Kidney (tissue), 22 donors: Measurements from ENCODE around the gene CEP76. TPM values are rescaled to one million over a fixed set of nuclear protein-coding genes. Genes with fewer than 3 reads are reported as not detected.

Experiments used
- DNase-seq, 5 donors: peaks; one replicate each; pipeline ENCODE4 v3.0.0-alpha.2; 2013 to 2020
- FAIRE-seq: peaks from 2 replicates; lab custom pipeline; 2012; peaks lifted over from hg19 to GRCh38; lab: Jason Lieb, UNC
- H3K27ac ChIP-seq, 2 donors: one replicate each; pipeline ENCODE4 v1.7.0; 2013; ENCODE audit warnings: low read depth in 2 of 2, low read length in 2 of 2, inconsistent platforms in 1 of 2
- H3K27me3 ChIP-seq: one replicate; pipeline ENCODE4 v1.7.1; 2013; ENCODE audit warnings: low read length, inconsistent platforms; ENCODE audit not compliant: control insufficient read depth, insufficient read depth
- H3K36me3 ChIP-seq, 3 donors: one replicate each; pipeline versions ENCODE4 v1.7.0 to v1.7.1; 2013; ENCODE audit warnings: low read length in 3 of 3, control low read depth in 1 of 3, inconsistent platforms in 1 of 3; ENCODE audit not compliant: insufficient read depth in 3 of 3, control insufficient read depth in 2 of 3
- H3K4me1 ChIP-seq, 3 donors: one replicate each; pipeline versions ENCODE4 v1.7.0 to v1.7.1; 2013; ENCODE audit warnings: low read length in 3 of 3, inconsistent platforms in 1 of 3, low read depth in 1 of 3; ENCODE audit not compliant: control insufficient read depth in 2 of 3, insufficient read depth in 2 of 3
- H3K4me3 ChIP-seq, 3 donors: one replicate each; pipeline versions ENCODE4 v1.7.0 to v1.8.1; 2013; ENCODE audit warnings: low read length in 3 of 3, control low read depth in 1 of 3, inconsistent platforms in 1 of 3
- H3K9ac ChIP-seq, 3 donors: one replicate each; pipeline versions ENCODE4 v1.7.0 to v1.7.1; 2013; ENCODE audit warnings: low read length in 3 of 3, control low read depth in 1 of 3, inconsistent platforms in 1 of 3
- H3K9me3 ChIP-seq, 3 donors: one replicate each; pipeline versions ENCODE4 v1.7.0 to v1.7.1; 2013; ENCODE audit warnings: low read length in 3 of 3, control low read depth in 1 of 3, inconsistent platforms in 1 of 3; ENCODE audit not compliant: control insufficient read depth in 2 of 3, insufficient read depth in 1 of 3
- CTCF ChIP-seq: IDR thresholded peaks from 3 replicates; pipeline ENCODE4 v1.5.1; 2012; ENCODE audit warnings: mild to moderate bottlenecking, moderate library complexity, borderline replicate concordance; ENCODE audit not compliant: insufficient read depth; ENCODE audit errors: extremely low read depth
- intact Hi-C: fragments of 100-400 bp; cut with DNase I; formaldehyde crosslinking; loops from one replicate; pipeline ENCODE4 v1.11.1; 2022
- long read RNA-seq, 10 donors: library from polyadenylated mRNA in 1 of 10; unstranded in 1 of 10; transcript quantifications; one replicate each; pipeline ENCODE4 v2.0.0 and lab custom pipeline, GENCODE V29; 2021 to 2026
- polyA plus RNA-seq: library from polyadenylated mRNA; stranded (reverse); fragments of 350-450 nt; fragmentation: Illumina TruSeq; extraction: RNeasy Lipid Tissue Mini Kit (QIAGEN cat#74804); gene quantifications from one replicate; pipeline ENCODE4 v1.2.3, GENCODE V29; 2014; ENCODE audit warnings: low read depth, low replicate concordance; ENCODE audit not compliant: insufficient read depth
- total RNA-seq: library from RNA; stranded (reverse); fragmentation: NEBNext Ultra II Directional; extraction: Animal tissue kit (Norgen Biotek cat#: 25700); gene quantifications from one replicate; pipeline ENCODE4 v1.2.1, GENCODE V29; 2021
- donor health status: control.
- donor health status: control.
- donor health status: control.
- donor health status: control.
- donor health status: control.
- donor health status: DM: yes; HTN: yes; CAD: no.
- donor health status: Normal renal cell carcinoma (clear cell type).

CEP76 gene
- total RNA-seq = 5.3 TPM
- polyA plus RNA-seq = 2.0 TPM
- long read RNA-seq, donor 1, partial matches to known transcripts = 0 of 1 reads
- long read RNA-seq, donor 1, other reads (novel, unspliced or antisense) = 0 of 1 reads
- long read RNA-seq, donor 2, partial matches to known transcripts = 0 of 1 reads
- long read RNA-seq, donor 2, other reads (novel, unspliced or antisense) = 0 of 1 reads
- long read RNA-seq, donor 3, partial matches to known transcripts = 0 of 2 reads
- long read RNA-seq, donor 3, other reads (novel, unspliced or antisense) = 0 of 2 reads
- long read RNA-seq, donor 4, partial matches to known transcripts = 28 of 107 reads
- long read RNA-seq, donor 4, other reads (novel, unspliced or antisense) = 78 of 107 reads
- long read RNA-seq, donor 5, partial matches to known transcripts = 0 of 1 reads
- long read RNA-seq, donor 5, other reads (novel, unspliced or antisense) = 0 of 1 reads
- long read RNA-seq, donor 6, partial matches to known transcripts = 112 of 263 reads
- long read RNA-seq, donor 6, other reads (novel, unspliced or antisense) = 150 of 263 reads
- long read RNA-seq, donor 7, partial matches to known transcripts = 1 of 3 reads
- long read RNA-seq, donor 7, other reads (novel, unspliced or antisense) = 2 of 3 reads
- long read RNA-seq, donor 8, partial matches to known transcripts = 0 of 3 reads
- long read RNA-seq, donor 8, other reads (novel, unspliced or antisense) = 0 of 3 reads
- long read RNA-seq, donor 9 = 0 reads
- long read RNA-seq, donor 10 = 0 reads

GRCh38 chr18:12702221-12703095 lies at the start of gene CEP76, which contains the start of gene PSMG2:
Gene CEP76, minus strand, starts transcription at chr18:12702723. Its CDS starts 175 bp downstream, at chr18:12702548.
Gene PSMG2, plus strand, starts transcription at chr18:12703042. Its CDS starts 66 bp downstream, at chr18:12703108.
- FAIRE-seq (no peak), DNase-seq (peak; percentile 89 to 96 (median 93))
- Histone ChIP-seq H3K9me3 (no peaks in the 10 kb centered on the region), H3K36me3 (peaks cover 3 to 9% (median 7%) of the 10 kb centered on the region in 3 donors), H3K27ac (peak within 1 kb of the TSS; percentile 98 to 99), H3K4me1 (peaks cover 2 to 18% (median 11%) of the 10 kb centered on the region in 3 donors), H3K4me3 (peak within 1 kb of the TSS; percentile 82 to 96 (median 87)), H3K9ac (peak within 1 kb of the TSS; percentile 80 to 95 (median 88)), H3K27me3 (no peaks in the 10 kb centered on the region)
- no peak for TF ChIP-seq CTCF
- intact Hi-C loops = no loop called here

- Histone ChIP-seq H3K4me3 (no peak overlapping the region), H3K36me3 (no peaks in the 10 kb centered on the region), H3K27ac (no peak overlapping the region), H3K4me1 (no peaks in the 10 kb centered on the region), H3K27me3 (no peaks in the 10 kb centered on the region), H3K9ac (no peak overlapping the region), H3K9me3 (no peaks in the 10 kb centered on the region)
- TF ChIP-seq CTCF = no peak
- no peak for DNase-seq
- no peak for FAIRE-seq
- intact Hi-C loops = no loop called here
These were observed 49.4 kb upstream of the CEP76 start for GRCh38 chr18:12751891-12752290.

GRCh38 chr18:12751503-12751884 lies 49.0 kb upstream of the CEP76 start:
- H3K27ac ChIP-seq = no peak overlapping the region
- FAIRE-seq (no peak), DNase-seq (no peak)
- no peak overlapping the region for H3K9ac ChIP-seq
- no peak overlapping the region for H3K4me3 ChIP-seq
- no peaks in the 10 kb centered on the region for H3K27me3 ChIP-seq
- intact Hi-C loops = no loop called here
- no peaks in the 10 kb centered on the region for H3K4me1 ChIP-seq
- H3K36me3 ChIP-seq = no peaks in the 10 kb centered on the region
- TF ChIP-seq CTCF = no peak
- H3K9me3 ChIP-seq = no peaks in the 10 kb centered on the region
